GM10266 (cell line): Measurements from ENCODE around the gene TUBGCP6.
A peak's percentile ranks its signal among the peaks of the same experiment; 100 is the strongest.

Source experiments
- DNase-seq: peaks from one replicate; pipeline ENCODE4 v3.0.0; 2012; ENCODE audit errors: extremely low spot score
- TF ChIP-seq, protein P1 (sequence below): IDR thresholded peaks from 2 replicates; pipeline ENCODE4 v1.5.1; 2012; ENCODE audit warnings: mild to moderate bottlenecking, low read depth; ENCODE audit not compliant: control insufficient read depth, insufficient read depth; ENCODE audit errors: missing control alignments

TUBGCP6 gene

DNA sequence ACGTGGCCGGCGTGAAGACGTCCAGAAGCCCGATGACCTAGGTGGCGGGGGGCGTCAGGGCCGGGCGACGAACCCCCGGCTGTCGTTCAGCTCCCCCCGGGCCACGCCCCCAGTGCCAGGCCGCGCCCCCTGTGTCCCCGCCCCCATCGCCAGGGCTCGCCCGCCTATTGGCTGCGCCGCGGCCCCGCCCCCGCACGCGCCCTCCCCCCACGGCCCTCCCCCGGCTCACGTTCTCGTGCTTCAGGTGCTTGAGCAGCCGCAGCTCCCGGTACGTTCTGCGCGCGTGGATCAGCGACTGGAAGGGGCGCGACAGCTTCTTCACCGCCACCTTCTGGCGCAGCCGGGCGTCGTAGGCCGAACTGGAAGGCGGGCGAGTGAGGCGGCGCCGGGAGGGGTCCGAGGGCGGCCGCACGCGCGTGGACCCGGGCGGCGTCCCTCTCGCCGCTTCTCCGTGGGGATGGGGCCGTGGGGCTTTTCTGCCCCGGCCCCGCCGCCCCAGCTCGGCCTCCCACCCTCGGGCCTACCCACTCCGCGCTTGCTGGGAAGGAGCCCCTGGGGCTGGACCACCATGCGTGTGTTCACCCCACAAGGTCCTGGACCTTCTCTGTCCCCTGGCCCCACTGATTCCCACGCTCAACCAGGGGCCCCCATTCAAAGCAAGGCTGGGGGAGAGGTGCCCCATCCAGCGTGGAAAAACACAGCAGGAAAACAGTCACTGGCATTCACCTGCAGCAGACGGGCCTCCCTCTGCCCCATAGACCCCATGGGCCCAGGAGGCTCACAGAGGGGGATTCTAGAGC, 23.0 kb upstream of the TUBGCP6 start:
- DNase-seq: peak; percentile 79
- TF ChIP-seq, protein P1, sequence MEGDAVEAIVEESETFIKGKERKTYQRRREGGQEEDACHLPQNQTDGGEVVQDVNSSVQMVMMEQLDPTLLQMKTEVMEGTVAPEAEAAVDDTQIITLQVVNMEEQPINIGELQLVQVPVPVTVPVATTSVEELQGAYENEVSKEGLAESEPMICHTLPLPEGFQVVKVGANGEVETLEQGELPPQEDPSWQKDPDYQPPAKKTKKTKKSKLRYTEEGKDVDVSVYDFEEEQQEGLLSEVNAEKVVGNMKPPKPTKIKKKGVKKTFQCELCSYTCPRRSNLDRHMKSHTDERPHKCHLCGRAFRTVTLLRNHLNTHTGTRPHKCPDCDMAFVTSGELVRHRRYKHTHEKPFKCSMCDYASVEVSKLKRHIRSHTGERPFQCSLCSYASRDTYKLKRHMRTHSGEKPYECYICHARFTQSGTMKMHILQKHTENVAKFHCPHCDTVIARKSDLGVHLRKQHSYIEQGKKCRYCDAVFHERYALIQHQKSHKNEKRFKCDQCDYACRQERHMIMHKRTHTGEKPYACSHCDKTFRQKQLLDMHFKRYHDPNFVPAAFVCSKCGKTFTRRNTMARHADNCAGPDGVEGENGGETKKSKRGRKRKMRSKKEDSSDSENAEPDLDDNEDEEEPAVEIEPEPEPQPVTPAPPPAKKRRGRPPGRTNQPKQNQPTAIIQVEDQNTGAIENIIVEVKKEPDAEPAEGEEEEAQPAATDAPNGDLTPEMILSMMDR: peak; percentile 48

DNA sequence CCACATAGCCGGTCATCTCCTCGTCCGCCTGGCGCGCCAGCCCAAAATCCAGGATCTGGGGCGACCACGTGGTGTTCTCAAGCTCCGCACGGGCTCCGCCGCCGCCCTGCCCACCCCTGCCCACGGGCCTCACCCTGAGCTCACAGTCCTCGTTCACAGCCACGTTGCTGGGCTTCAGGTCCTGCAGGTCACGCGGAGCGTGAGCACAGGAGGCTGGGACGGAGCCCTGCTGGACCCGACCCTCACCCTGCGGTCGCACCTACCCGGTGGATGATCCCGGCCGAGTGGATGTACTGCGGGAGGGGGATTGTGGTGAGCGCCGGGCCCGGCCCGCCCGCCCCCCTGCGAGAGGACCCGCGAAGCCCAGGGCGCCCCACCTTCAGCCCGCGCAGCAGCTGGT, 22.2 kb upstream of the TUBGCP6 start:
- TF ChIP-seq, protein P1: no peak
- no peak for DNase-seq

DNA sequence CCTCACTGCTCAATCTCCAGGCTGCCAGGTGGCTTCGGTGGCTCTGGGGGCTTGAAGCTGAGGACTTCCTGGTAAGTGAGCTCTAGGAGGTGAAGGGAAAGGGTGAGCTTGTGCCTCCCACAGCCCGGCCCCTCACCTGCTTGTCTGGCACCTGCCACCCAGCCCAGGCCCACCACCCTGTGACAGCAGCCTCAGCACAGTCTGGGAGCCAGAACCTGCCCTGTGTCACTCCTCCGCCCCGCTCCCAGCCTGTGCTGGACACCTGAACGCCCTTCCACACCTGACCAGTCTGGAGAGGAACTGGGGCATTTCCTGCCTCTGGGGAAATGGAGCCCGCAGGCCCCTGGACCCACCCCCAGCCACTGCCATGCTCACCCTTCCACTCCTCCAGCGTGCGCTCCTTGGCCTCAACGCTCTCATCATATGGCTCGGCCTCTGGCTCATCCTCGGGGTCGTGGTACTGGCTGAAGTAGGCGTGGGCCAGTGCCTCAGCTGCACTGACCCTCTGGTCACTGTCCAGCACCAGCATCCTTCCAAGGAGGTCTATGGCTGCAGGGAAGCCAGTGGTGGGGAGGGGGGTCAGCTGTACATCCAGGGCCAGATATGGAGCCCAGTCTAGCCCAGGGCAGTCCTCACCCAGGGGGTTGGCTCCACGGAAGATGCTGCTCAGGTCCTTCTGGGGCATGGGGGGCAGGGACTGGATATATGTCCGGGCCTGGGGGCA, 20.3 kb upstream of the TUBGCP6 start:
- TF ChIP-seq, protein P1: no peak
- DNase-seq: no peak

DNA sequence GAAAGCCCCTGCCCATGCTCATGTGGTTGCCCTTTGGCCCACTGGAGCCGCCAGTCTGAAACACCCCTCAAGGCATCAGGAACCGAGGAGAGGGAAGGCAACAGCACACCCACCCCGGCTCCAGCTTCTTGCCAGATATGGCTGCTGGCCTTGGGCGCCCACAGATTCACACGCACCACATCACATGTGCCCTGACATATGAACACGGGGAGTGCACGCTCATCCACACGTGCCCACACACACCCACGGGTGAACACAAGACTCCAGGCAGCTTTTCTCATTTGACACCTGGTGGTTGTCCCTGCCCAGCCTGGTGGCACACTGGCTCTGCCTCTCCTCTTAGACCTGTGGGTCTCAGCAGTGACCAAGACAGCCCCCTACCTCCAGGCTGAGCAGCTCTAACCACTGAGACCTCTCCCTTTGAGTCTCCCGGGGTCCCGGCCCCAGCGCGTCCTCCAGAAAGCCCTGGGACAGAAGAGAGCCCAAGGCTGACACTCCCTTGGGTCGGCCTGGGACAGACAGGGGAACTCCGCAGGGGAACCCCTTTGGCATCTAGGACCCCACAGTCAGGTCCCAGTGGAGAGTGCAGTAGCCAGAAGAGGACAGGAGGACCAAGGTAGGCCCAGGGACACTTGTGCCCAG, 19.4 kb upstream of the TUBGCP6 start:
- TF ChIP-seq, protein P1: no peak
- DNase-seq: no peak

DNA sequence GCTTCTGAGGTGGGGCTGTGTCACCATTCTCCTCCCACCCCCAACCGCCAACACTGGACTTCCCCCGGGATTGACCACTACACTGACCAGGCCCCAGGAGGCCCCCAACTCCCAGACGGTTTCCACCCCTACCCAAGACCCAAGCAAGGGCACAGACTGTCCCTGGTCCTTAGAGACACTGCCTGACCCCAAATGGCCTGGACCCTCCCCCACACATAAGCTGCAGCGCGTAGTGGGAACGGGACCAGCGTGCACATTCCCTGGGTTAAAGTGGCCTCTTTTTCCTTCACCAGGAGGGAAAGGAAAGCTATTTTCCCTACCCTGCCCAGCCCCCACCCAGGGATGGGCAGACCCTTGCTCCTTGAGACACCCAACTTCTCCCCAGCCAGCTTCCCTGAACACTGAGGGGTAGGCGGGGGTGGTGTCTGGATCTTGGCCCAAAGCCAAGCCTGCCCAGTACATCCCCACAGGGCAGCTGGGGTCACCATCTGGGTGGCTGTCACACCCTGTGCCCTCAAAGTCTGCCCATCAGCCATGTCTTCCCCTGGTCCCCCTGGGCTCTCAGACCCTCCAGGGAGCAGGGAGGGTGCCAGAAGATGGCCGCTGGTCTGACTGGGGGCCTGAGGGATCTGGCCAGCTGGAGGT, 18.3 kb upstream of the TUBGCP6 start:
- no peak for DNase-seq
- TF ChIP-seq, protein P1: no peak

DNA sequence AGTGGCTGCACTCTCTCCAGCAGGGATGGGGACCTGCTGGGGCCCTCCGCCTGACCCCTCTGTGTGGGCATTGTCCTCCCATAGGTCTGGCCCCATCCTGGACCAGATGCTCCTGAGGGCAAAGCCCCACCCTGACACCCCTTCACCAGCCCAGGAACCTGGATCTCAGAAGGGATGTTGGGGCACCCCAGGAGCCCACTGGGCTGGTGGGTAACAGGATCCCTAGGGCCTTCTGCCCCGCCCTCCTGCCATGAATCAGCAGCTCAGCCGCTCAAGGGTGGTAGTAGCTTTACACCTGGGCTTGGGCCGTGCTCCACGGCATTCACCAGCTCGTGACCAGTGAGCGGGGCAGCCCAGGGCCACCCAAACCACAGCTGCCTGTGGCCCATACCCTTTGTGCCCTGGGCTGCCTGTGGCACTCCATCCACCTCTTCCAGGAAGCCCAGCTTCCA, 17.7 kb upstream of the TUBGCP6 start:
- TF ChIP-seq, protein P1: no peak
- DNase-seq: no peak
